Measurements from ENCODE around the gene NPC2.

GRCh38 chr14:74444866-74445265 lies 48.2 kb downstream of the NPC2 start:
- no peak for TF ChIP-seq EZH2 (IDR thresholded peaks at IDR 0.05)
- no peak for TF ChIP-seq POLR2AphosphoS5 (IDR thresholded peaks at IDR 0.05; ENCODE audit: borderline replicate concordance, low read depth, low read length)

Data from SK-N-MC (cell line).